Measurements from ENCODE around the gene FOXF1.
A peak's percentile ranks its signal among the peaks of the same experiment; 100 is the strongest.

Gene FOXF1

GRCh38 chr16:86534779-86535615, 24.7 kb downstream of the FOXF1 start:
- no peak for DNase-seq (ENCODE audit: low read depth)

GRCh38 chr16:86536621-86537020, 26.3 kb downstream of the FOXF1 start:
- DNase-seq (ENCODE audit: low read depth): no peak

- DNase-seq (ENCODE audit: low read depth): no peak
Observed at GRCh38 chr16:86537486-86537885, 27.2 kb downstream of the FOXF1 start.

GRCh38 chr16:86538196-86538780, 28.0 kb downstream of the FOXF1 start:
- no peak for DNase-seq (ENCODE audit: low read depth)

- DNase-seq (ENCODE audit: low read depth): no peak
Observed at GRCh38 chr16:86540894-86541293, 30.6 kb downstream of the FOXF1 start.

GRCh38 chr16:86541560-86541959, 31.2 kb downstream of the FOXF1 start:
- no peak for DNase-seq (ENCODE audit: low read depth)

- no peak for DNase-seq (ENCODE audit: low read depth)
Observed at GRCh38 chr16:86542756-86543750, 32.7 kb downstream of the FOXF1 start.

- DNase-seq (ENCODE audit: low read depth): no peak
Observed at GRCh38 chr16:86545481-86545880, 35.2 kb downstream of the FOXF1 start.

GRCh38 chr16:86545954-86546637, 35.8 kb downstream of the FOXF1 start:
- DNase-seq (ENCODE audit: low read depth): no peak

GRCh38 chr16:86546638-86547013, 36.3 kb downstream of the FOXF1 start:
- no peak for DNase-seq (ENCODE audit: low read depth)

GRCh38 chr16:86547286-86547685, 37.0 kb downstream of the FOXF1 start:
- no peak for DNase-seq (ENCODE audit: low read depth)

GRCh38 chr16:86549076-86549892, 39.0 kb downstream of the FOXF1 start:
- no peak for DNase-seq (ENCODE audit: low read depth)

GRCh38 chr16:86549893-86550190, 39.5 kb downstream of the FOXF1 start:
- DNase-seq (ENCODE audit: low read depth): no peak

GRCh38 chr16:86550281-86550680, 40.0 kb downstream of the FOXF1 start:
- no peak for DNase-seq (ENCODE audit: low read depth)

GRCh38 chr16:86553356-86553755, 43.0 kb downstream of the FOXF1 start:
- no peak for DNase-seq (ENCODE audit: low read depth)

GRCh38 chr16:86554599-86554916, 44.2 kb downstream of the FOXF1 start:
- no peak for DNase-seq (ENCODE audit: low read depth)

GRCh38 chr16:86554917-86555703, 44.8 kb downstream of the FOXF1 start, which contains the start of gene MTHFSD:
TSS of gene MTHFSD (minus strand) at chr16:86555235. CDS start at chr16:86555184, 51 bp downstream.
- peak; percentile 78 for DNase-seq (ENCODE audit: low read depth)

GRCh38 chr16:86555704-86556075, 45.4 kb downstream of the FOXF1 start:
- no peak for DNase-seq (ENCODE audit: low read depth)

- DNase-seq (ENCODE audit: low read depth): no peak
Observed at GRCh38 chr16:86556576-86556975, 46.2 kb downstream of the FOXF1 start.

GRCh38 chr16:86557587-86557986, 47.3 kb downstream of the FOXF1 start:
- no peak for DNase-seq (ENCODE audit: low read depth)

Data from stromal cell of bone marrow (primary cell).